ENCODE measurements around the gene TIMM44. TPM values are rescaled to one million over a fixed set of nuclear protein-coding genes. Genes with fewer than 3 reads are reported as not detected.

TIMM44 gene
- total RNA-seq, 1 experiment from 2014 or later: 114 TPM

DNA sequence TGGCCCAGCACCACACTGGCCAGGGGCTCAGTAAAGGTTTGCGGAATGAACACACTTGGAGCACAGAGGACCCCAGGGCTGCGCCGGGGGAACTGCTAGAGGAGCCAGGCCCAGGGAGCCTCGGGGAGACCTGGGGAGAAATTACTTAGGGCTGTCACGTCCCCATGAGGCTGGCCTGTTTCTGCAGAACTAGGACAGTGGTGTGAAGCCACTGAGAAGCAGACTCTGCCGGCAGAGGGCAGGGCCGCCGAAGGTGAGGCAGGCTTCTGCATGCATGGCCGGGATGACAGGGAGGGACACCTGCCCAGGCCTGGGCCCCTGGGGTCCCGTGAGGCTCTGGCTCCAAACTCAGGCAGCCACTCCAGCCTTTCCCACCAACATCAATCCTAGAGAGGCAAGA, 35.5 kb upstream of the TIMM44 start:
- H2BK12ac ChIP-seq (ENCODE audit: insufficient read length, low read depth, low read length): no peak overlapping the region
- no peaks in the 10 kb centered on the region; the same call in 1 of the 2 replicates for H3K79me2 ChIP-seq (ENCODE audit: insufficient read depth, low read length)
- Mint-ChIP-seq H3K27ac (0 out of 7 replicates have a peak overlapping the region, but pooled peaks of 1 of the 3 experiments have one; percentile 40), H3K27me3 (ENCODE audit: low read depth) (no peaks in the 10 kb centered on the region), H3K9me3 (no peaks in the 10 kb centered on the region), H3K4me3 (no peak overlapping the region), H3K36me3 (ENCODE audit: insufficient read depth in 1 of 3, low read depth in 3 of 3) (peaks cover 44 to 84% (median 81%) of the 10 kb centered on the region in 3 experiments; a peak in 6 of 7 replicates), H3K4me1 (no peaks in the 10 kb centered on the region)
- H2BK15ac ChIP-seq (ENCODE audit: low read depth, low read length): no peak overlapping the region
- no peak overlapping the region for H3K4ac ChIP-seq (ENCODE audit: low read depth, low read length)
- WGBS (ENCODE audit: extremely low coverage, insufficient read length, low lambda C conversion rate): no CpG with 5 or more reads among the region's 10 CpGs
- no peaks in the 10 kb centered on the region for H3K23me2 ChIP-seq (ENCODE audit: insufficient read length, low read depth, low read length, poor library complexity, severe bottlenecking)
- no peak overlapping the region for H3K56ac ChIP-seq (ENCODE audit: insufficient read length, low read depth, low read length)
- no peak overlapping the region for H3K4me2 ChIP-seq (ENCODE audit: insufficient read depth, insufficient read length, low read length)
- H2BK5ac ChIP-seq (ENCODE audit: insufficient read length, low read length): no peak overlapping the region
- H3K27ac ChIP-seq (ENCODE audit: insufficient read length, low read depth, low read length): no peak overlapping the region
- no peak overlapping the region for H4K8ac ChIP-seq (replicated peaks; ENCODE audit: insufficient read length, low read depth, low read length)
- H3K4me1 ChIP-seq (ENCODE audit: insufficient read depth, low read length): no peaks in the 10 kb centered on the region
- no peak overlapping the region for H2AK5ac ChIP-seq (ENCODE audit: insufficient read length, low read length)
- no peaks in the 10 kb centered on the region for H3K27me3 ChIP-seq (ENCODE audit: insufficient read depth, low read length)
- peaks cover 4% of the 10 kb centered on the region for H4K20me1 ChIP-seq (ENCODE audit: control insufficient read depth, insufficient read depth, insufficient read length)
- H4K91ac ChIP-seq (ENCODE audit: insufficient read length, low read depth, low read length): no peak overlapping the region
- H3K9me3 ChIP-seq (ENCODE audit: control insufficient read depth, low read depth, low read length): no peaks in the 10 kb centered on the region
- no peak overlapping the region for H2AFZ ChIP-seq (ENCODE audit: low read length)
- no peak for TF ChIP-seq CTCF (conservative IDR thresholded peaks at IDR 0.05)
- no peak overlapping the region for H3T11ph ChIP-seq (ENCODE audit: low read length)
- no peak overlapping the region for H3K14ac ChIP-seq (ENCODE audit: insufficient read depth, low read length)
- no peak overlapping the region for H3K23ac ChIP-seq (ENCODE audit: insufficient read length, low read depth, low read length)
- no peaks in the 10 kb centered on the region for H3K79me1 ChIP-seq (ENCODE audit: insufficient read depth, low read depth, low read length, poor library complexity, severe bottlenecking)
- no peak for DNase-seq
- H2BK120ac ChIP-seq (ENCODE audit: low read depth, low read length, poor library complexity, severe bottlenecking): no peak overlapping the region
- no peak overlapping the region for H3K18ac ChIP-seq (ENCODE audit: insufficient read length, low read depth, low read length)
- H3K9ac ChIP-seq (ENCODE audit: extremely low read depth, insufficient read length, low read length): no peak overlapping the region
- no peak overlapping the region for H2BK20ac ChIP-seq (ENCODE audit: low read depth, low read length, poor library complexity, severe bottlenecking)
- no peak overlapping the region for H4K5ac ChIP-seq (ENCODE audit: insufficient read length, low read depth, low read length)
